Measurements from ENCODE around the gene DUSP3. TPM values are rescaled to one million over a fixed set of nuclear protein-coding genes. Genes with fewer than 3 reads are reported as not detected.

The DUSP3 gene
- polyA plus RNA-seq, 3 donors from 2014 or later, result 9.1 to 13.6 (median 12.3) TPM

DNA sequence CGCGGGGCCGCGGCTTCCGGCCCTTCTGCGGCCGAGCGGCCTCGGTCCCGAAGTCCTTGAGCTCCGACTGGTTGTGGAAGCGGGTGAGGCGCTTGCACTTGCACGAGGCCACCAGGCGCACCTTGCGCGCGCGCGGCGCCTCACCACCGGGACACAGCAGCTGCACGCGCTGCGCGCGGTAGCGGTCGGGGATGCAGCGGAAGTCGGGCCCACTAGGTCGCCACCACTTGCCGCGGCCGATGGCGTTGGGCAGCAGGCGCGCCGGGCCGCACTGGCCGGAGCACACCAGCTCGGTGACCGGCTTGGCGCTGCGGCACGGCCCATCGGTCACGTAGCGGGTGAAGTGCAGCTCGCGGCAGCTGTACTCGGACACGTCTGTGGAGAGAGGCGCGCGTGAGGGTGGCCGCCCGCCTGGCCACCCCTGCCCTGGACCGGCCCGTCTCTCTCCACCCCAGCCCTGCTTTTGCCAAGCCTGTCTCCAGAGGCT lies 23.3 kb downstream of the DUSP3 start:
- peaks cover 23 to 42% (median 26%) of the 10 kb centered on the region in 3 donors for H3K27me3 Mint-ChIP-seq (ENCODE audit: low read depth in 3 of 3)
- DNase-seq, result peak; percentile 50 to 59 (median 56)
- peak overlapping the region; percentile 36 to 77 (median 58) for H3K4me3 Mint-ChIP-seq
- peak overlapping the region in 1 of 6 donors; percentile 49 for H3K27ac Mint-ChIP-seq
- no peaks in the 10 kb centered on the region for H3K9me3 Mint-ChIP-seq
- peaks cover 0 to 4% (median 0%) of the 10 kb centered on the region in 3 donors for H3K36me3 Mint-ChIP-seq
- peaks cover 35 to 36% of the 10 kb centered on the region in 2 donors for H3K4me1 Mint-ChIP-seq

DNA sequence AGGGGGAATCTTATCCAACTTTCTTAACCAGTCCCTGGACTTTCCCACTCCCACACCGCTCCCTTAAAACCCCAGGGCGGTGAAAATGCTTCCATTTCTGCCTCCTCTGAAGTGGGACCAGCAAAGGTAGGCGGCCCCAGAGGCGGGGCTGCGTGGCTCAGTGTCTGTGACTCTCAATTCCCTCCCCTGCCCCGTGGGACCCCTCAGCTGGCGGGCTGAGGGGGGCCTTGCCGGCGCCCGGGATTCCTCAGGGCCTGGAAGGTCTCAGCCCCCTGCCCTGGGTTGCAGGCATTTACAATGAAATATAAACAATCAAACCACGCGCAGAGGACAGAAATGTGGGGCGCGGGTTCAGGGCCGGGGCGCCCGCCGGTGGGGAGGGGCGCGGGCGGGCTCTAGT lies 23.8 kb downstream of the DUSP3 start:
- H3K36me3 Mint-ChIP-seq, result peaks cover 0 to 4% (median 0%) of the 10 kb centered on the region in 3 donors
- peak overlapping the region in 2 of 5 donors; percentile 51 to 67 for H3K4me3 Mint-ChIP-seq
- H3K27me3 Mint-ChIP-seq (ENCODE audit: low read depth in 3 of 3), result peaks cover 24 to 39% (median 25%) of the 10 kb centered on the region in 3 donors
- H3K27ac Mint-ChIP-seq, result peak overlapping the region in 2 of 6 donors; percentile 69 to 77
- DNase-seq, result no peak
- no peaks in the 10 kb centered on the region for H3K9me3 Mint-ChIP-seq
- H3K4me1 Mint-ChIP-seq, result peaks cover 35 to 36% of the 10 kb centered on the region in 2 donors

DNA sequence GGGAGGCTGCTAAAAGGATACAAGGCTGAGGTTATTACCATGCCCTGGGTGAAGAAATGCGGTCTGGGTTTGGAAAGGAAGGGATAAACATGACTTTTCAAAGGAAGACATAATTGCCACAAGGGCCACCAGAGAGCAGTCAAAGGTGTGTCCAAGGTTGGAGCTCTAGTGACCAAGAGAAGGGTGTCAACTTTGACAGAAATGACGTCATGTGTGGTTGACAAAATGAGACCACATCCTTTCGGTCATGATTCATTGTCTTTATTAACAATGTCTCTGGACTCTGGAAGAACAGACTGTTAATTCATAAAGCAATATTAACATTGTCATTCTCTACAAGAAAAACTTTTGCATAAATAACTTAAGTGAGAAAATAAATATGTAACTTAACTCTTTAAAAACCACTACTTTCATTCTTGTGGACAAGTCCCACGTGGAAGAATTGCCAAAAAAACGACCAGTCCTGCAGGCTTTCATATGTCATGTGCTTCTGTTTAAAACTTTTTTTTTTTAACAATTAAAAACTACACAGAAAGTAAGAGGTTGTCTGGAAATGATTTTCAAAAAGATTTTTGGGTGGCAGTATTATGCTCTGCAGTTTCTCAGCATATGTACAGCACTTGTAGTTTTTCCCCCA lies 25.2 kb downstream of the DUSP3 start:
- H3K4me3 Mint-ChIP-seq, result peak overlapping the region; percentile 31 to 69 (median 62)
- H3K4me1 Mint-ChIP-seq, result peaks cover 36 to 37% of the 10 kb centered on the region in 2 donors
- peak overlapping the region; percentile 18 to 77 (median 68) for H3K27ac Mint-ChIP-seq
- H3K9me3 Mint-ChIP-seq, result no peaks in the 10 kb centered on the region
- peak; percentile 79 to 82 (median 82) for DNase-seq
- H3K36me3 Mint-ChIP-seq, result peaks cover 0 to 4% (median 0%) of the 10 kb centered on the region in 3 donors
- H3K27me3 Mint-ChIP-seq (ENCODE audit: low read depth in 3 of 3), result peaks cover 26 to 37% (median 28%) of the 10 kb centered on the region in 3 donors

DNA sequence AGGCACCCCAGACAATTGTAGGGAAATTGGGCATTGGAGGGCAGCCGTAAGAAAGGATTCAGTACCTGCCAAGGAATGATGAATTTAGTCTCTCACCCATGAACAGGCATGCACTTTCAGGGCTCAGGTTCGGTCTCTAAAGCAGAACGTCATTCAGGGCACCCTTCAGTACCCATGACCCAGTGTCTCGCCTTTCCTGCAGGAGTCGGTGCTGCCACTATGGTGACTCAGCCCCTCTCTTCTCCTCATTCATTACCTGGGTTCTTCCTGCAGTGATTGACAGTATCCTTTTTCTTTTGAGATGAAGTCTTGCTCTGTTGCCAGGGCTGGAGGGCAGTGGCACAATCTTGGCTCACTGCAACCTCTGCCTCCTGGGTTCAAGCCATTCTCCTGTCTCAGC lies 28.6 kb downstream of the DUSP3 start:
- Mint-ChIP-seq H3K9me3 (no peaks in the 10 kb centered on the region), H3K4me1 (peaks cover 25 to 27% of the 10 kb centered on the region in 2 donors), H3K4me3 (no peak overlapping the region), H3K36me3 (peaks cover 0 to 4% (median 0%) of the 10 kb centered on the region in 3 donors), H3K27me3 (ENCODE audit: low read depth in 3 of 3) (peaks cover 16 to 24% (median 21%) of the 10 kb centered on the region in 3 donors), H3K27ac (no peak overlapping the region)
- no peak for DNase-seq

DNA sequence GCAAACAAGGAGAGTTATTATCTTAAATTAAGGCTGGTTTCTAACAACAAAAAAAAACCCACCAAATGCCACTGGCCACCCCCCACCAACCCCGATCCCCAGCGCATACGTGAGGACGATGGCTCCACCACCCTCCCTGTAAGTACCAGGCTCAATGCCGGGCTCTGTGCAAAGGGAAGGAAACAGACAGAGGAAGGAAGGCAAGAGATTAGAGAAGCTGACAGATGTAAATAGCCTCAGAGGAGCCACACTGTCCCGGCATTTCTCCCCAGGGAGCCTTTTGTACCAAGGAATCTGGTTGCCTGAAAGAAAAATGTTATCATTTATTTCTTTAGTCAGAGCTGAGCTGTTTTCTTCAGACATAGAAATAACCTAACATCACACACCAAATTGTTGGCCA lies 33.2 kb downstream of the DUSP3 start:
- no peak for DNase-seq
- peaks cover 0 to 2% of the 10 kb centered on the region in 2 donors for H3K4me1 Mint-ChIP-seq
- no peak overlapping the region for H3K4me3 Mint-ChIP-seq
- H3K27me3 Mint-ChIP-seq (ENCODE audit: low read depth in 3 of 3), result peaks cover 9 to 20% (median 10%) of the 10 kb centered on the region in 3 donors
- no peaks in the 10 kb centered on the region for H3K9me3 Mint-ChIP-seq
- no peak overlapping the region for H3K27ac Mint-ChIP-seq
- no peaks in the 10 kb centered on the region for H3K36me3 Mint-ChIP-seq

DNA sequence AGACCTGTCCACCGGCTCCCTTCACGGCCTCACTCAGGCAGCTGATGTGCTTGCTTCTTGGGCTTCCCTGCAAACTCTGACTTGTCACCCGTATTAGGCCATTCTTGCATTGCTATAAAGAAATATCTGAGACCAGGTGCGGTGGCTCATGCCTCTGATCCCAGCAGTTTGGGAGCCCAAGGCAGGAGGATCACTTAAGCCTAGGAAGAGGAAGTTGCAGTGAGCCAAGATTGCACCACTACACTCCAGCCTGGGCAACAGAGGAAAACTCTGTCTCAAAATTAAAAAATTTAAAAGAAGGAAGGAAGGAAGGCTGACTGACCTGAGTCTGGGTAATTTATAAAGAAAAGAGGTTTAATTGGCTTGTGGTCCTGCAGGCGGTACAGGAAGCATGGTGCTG lies 37.1 kb downstream of the DUSP3 start:
- Mint-ChIP-seq H3K36me3 (no peaks in the 10 kb centered on the region), H3K4me1 (no peaks in the 10 kb centered on the region), H3K27me3 (ENCODE audit: low read depth in 3 of 3) (peaks cover 11 to 16% (median 13%) of the 10 kb centered on the region in 3 donors), H3K9me3 (no peaks in the 10 kb centered on the region), H3K27ac (no peak overlapping the region), H3K4me3 (no peak overlapping the region)
- no peak for DNase-seq

DNA sequence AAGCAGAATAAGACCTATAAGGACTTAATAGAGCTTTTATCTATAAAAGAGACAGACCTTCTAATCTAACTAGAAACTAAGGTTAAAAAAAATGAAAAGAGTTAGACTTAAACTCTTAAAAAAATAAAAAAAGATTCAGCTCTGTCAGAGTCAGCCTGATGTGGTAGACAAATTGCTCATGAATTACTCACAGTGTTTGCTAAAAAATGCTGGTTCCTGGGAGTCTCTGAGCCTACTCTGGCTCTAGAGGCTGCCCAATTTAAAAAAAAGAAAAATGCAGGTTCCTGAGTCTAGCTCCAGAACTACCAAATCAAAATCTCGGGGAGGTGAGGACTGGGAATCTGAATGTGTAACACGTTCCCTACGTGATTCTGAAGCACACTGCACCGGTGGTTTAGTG lies 38.2 kb downstream of the DUSP3 start:
- Mint-ChIP-seq H3K9me3 (no peaks in the 10 kb centered on the region), H3K27me3 (ENCODE audit: low read depth in 3 of 3) (peaks cover 7 to 14% (median 13%) of the 10 kb centered on the region in 3 donors), H3K27ac (no peak overlapping the region), H3K4me3 (no peak overlapping the region), H3K4me1 (no peaks in the 10 kb centered on the region), H3K36me3 (no peaks in the 10 kb centered on the region)
- DNase-seq, result no peak

DNA sequence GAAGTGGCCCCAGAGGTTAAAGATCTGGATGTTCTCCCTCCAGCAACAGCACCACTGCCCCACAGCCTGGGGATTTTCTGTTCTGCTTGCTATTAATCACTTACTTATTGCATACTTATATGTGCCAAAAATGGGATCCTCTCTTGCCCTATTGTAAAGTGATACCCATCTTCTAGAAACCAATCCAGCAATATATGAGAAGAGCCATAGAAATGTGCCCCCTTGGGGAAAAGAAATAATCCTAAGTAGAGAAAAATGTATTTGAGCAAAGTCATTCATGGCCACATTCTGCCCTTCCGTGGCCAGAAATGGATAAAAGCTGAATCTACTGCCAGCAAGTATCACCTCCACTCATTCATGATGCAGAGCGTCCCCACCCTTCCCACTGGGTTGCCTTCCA lies 41.1 kb downstream of the DUSP3 start:
- Mint-ChIP-seq H3K9me3 (peaks cover 0 to under 1% (median 0%) of the 10 kb centered on the region in 6 donors), H3K4me3 (no peak overlapping the region), H3K4me1 (no peaks in the 10 kb centered on the region), H3K27ac (no peak overlapping the region), H3K27me3 (ENCODE audit: low read depth in 3 of 3) (peaks cover 3 to 8% (median 4%) of the 10 kb centered on the region in 3 donors), H3K36me3 (no peaks in the 10 kb centered on the region)
- DNase-seq, result no peak

DNA sequence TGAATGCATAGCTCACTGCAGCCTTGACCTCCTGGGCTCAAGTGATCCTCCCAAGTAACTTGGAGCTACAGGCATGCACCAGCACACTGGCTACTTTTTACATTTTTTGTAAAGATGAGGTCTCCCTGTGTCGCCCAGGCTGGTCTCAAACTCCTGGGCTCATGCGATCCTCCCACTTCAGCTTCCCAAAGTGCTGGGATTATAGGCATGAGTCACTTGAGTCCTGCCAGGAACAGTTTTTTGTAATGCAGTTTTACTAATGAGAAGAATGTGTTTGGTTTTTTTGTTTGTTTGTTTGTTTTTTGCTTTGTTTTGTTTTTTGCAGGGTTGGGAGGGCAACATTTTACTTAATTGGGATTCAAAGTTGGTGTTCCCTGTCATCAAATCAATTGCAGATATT lies 42.4 kb downstream of the DUSP3 start:
- Mint-ChIP-seq H3K9me3 (peaks cover 0 to 2% (median 0%) of the 10 kb centered on the region in 6 donors), H3K4me1 (no peaks in the 10 kb centered on the region)

DNA sequence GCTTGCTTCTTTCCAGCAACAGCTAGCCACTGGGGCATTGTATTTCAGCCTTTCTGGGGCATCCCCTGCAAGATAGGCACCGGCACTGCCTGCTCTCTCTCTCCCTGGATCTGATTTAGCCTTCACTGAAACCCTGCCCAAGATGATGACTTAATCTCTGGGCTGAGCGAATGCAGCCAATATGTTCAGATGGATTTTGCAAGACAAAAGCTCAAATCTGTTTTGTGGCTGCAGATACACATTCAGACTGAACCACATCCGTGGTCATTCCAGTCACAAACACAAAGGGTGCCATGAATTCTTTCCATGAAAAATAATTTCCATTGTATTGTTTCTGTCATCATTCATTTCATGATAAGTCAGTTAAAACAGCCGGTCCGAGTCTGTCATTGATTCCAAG lies 44.4 kb downstream of the DUSP3 start:
- H3K36me3 Mint-ChIP-seq, result no peaks in the 10 kb centered on the region
- no peak overlapping the region for H3K4me3 Mint-ChIP-seq
- H3K27ac Mint-ChIP-seq, result no peak overlapping the region
- peaks cover 4 to 10% (median 9%) of the 10 kb centered on the region in 3 donors for H3K27me3 Mint-ChIP-seq (ENCODE audit: low read depth in 3 of 3)
- DNase-seq, result no peak
- H3K4me1 Mint-ChIP-seq, result no peaks in the 10 kb centered on the region
- H3K9me3 Mint-ChIP-seq, result peaks cover 0 to 2% (median 0%) of the 10 kb centered on the region in 6 donors

More for the DNA sequence above, 42.4 kb downstream of the DUSP3 start:
- Mint-ChIP-seq H3K36me3 (no peaks in the 10 kb centered on the region), H3K27ac (no peak overlapping the region), H3K4me3 (no peak overlapping the region), H3K27me3 (ENCODE audit: low read depth in 3 of 3) (peaks cover 4 to 8% (median 5%) of the 10 kb centered on the region in 3 donors)
- DNase-seq, result no peak

DNA sequence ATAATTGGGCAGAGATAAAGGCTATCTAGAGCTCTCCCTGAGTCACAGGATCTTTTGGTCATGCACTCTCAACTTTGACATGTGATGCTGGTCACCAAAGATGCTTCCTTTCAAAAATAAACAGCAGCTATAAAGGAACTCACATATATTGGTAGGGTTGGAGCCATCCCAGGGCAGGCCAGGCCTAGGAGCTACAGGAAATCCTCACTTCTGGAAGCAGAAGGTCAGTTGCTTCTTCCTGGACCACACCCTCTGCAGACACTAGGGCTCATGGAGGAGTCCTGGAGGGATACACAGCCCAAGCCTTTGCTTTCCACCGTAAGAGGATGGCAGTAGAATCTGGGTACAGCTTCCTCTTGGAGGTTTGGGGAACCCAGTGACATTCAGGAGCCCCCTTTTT lies 44.8 kb downstream of the DUSP3 start:
- Mint-ChIP-seq H3K9me3 (peaks cover 0 to 2% (median 0%) of the 10 kb centered on the region in 6 donors), H3K4me3 (no peak overlapping the region), H3K4me1 (no peaks in the 10 kb centered on the region), H3K27me3 (ENCODE audit: low read depth in 3 of 3) (peaks cover 4 to 10% (median 7%) of the 10 kb centered on the region in 3 donors), H3K27ac (no peak overlapping the region), H3K36me3 (no peaks in the 10 kb centered on the region)
- no peak for DNase-seq

DNA sequence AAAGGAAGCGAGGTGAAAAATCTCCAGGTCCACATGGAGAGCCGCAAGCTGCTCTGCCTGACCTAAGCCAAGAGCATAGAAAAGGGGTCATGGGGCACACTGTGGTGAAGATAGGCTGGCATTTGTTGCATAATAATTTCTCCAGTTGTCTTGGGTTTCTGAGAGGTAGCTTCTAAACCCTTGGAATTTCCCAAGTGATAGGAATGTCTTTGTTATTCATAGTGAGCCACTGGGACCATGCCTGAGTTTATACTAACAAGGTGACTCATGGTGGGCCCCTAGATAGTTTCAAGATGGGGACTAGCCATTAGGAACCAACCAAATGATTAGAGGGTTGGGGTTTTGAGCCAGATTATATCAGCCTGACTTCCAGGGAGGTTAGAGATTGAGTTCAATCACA lies 45.8 kb downstream of the DUSP3 start:
- no peak for DNase-seq
- H3K9me3 Mint-ChIP-seq, result peaks cover 0 to 2% (median 0%) of the 10 kb centered on the region in 6 donors
- H3K36me3 Mint-ChIP-seq, result no peaks in the 10 kb centered on the region
- H3K4me3 Mint-ChIP-seq, result no peak overlapping the region
- no peaks in the 10 kb centered on the region for H3K4me1 Mint-ChIP-seq
- peaks cover 0 to 10% (median 7%) of the 10 kb centered on the region in 3 donors for H3K27me3 Mint-ChIP-seq (ENCODE audit: low read depth in 3 of 3)
- no peak overlapping the region for H3K27ac Mint-ChIP-seq

DNA sequence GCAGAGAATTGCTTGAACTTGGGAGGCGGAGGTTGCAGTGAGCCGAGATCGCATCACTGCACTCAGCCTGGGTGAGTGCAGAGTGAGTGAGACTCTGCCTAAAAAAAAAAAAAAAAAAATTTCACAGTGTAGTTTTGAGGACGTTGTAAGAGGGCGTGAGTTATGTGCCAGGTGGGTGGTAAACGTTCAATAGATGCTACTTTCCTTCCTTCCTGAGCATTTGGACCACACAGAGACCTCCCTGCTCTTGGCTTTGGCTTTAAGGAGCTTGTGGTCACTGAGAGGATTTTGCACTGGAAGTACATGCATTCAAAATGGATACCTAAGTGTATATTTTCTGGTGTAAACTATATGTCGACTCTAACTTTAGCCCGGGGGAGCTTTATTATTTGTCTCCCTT lies 50.7 kb downstream of the DUSP3 start:
- Mint-ChIP-seq H3K4me1 (no peaks in the 10 kb centered on the region), H3K27ac (no peak overlapping the region), H3K36me3 (no peaks in the 10 kb centered on the region), H3K9me3 (peaks cover 0 to 2% (median 0%) of the 10 kb centered on the region in 6 donors), H3K27me3 (ENCODE audit: low read depth in 3 of 3) (peaks cover 0 to 6% (median 2%) of the 10 kb centered on the region in 3 donors), H3K4me3 (no peak overlapping the region)
- DNase-seq, result no peak

DNA sequence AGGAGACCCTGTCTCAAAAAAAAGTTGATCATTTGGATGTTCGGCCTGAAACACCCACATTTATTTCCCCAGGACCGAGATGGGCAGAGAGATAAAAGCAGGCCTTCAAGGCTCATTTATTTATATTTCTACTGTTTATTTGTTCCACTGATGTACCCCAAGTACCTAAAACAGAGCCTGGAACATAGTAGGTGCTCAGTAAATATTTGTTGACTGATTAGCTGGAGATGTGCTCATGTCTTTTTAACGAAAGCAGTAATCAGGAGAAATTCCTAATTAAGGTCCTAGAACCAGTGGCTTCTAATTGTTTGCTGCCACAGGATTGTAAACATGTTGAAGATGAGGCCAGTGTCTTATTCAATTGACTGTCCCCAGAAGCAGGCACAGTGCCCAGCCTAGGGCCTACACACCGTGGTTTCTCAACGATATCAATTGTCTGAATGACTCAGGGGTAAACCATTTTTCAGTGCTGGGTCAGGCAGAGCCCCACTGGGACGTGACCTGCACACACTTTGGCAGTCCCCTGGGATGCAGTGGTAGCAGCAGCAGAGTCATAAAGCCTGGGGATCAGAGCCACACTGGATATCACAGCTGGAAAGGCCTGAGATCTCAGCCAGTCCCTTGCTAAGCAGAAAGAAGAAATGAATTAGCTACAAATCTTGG lies 54.9 kb downstream of the DUSP3 start:
- Mint-ChIP-seq H3K9me3 (no peaks in the 10 kb centered on the region), H3K27ac (no peak overlapping the region), H3K27me3 (ENCODE audit: low read depth in 3 of 3) (peaks cover 3 to 10% (median 3%) of the 10 kb centered on the region in 3 donors), H3K4me3 (no peak overlapping the region), H3K36me3 (no peaks in the 10 kb centered on the region), H3K4me1 (peaks cover 8 to 11% of the 10 kb centered on the region in 2 donors)
- DNase-seq, result no peak

Measured in immature natural killer cell (primary cell).